Ectodermal cell (in vitro differentiated cells): ENCODE results near the gene MAPRE3.
"Not testable (repeated sequence)": the region's sequence is repeated elsewhere in the genome, so short reads cannot be mapped to it uniquely, and the experiment has no call there.

Source experiments
- H3K27ac ChIP-seq: 2 replicates; pipeline ENCODE4 v1.7.0; 2013; ENCODE audit warnings: mild to moderate bottlenecking, low read depth, low read length; ENCODE audit not compliant: insufficient read depth, poor library complexity, severe bottlenecking
- H3K27me3 ChIP-seq: 2 replicates; pipeline ENCODE4 v1.7.0; 2013; ENCODE audit warnings: mild to moderate bottlenecking, low read length; ENCODE audit not compliant: insufficient read depth, control insufficient read depth, poor library complexity, severe bottlenecking
- H3K36me3 ChIP-seq: one replicate; pipeline ENCODE4 v1.7.0; 2013; ENCODE audit warnings: low read length; ENCODE audit not compliant: control insufficient read depth, insufficient read depth
- H3K4me1 ChIP-seq: one replicate; pipeline ENCODE4 v1.7.0; 2013; ENCODE audit warnings: low read length; ENCODE audit not compliant: control insufficient read depth, insufficient read depth
- H3K4me3 ChIP-seq: 2 replicates; pipeline ENCODE4 v1.7.0; 2013; ENCODE audit warnings: low read depth, low read length, control low read depth; ENCODE audit not compliant: insufficient read depth
- H3K9me3 ChIP-seq: 2 replicates; pipeline ENCODE4 v1.7.0; 2013; ENCODE audit warnings: mild to moderate bottlenecking, low read length, moderate library complexity; ENCODE audit not compliant: control insufficient read depth
- WGBS, 2 experiments: methylation state at CpG; one replicate each; pipeline ENCODE4 v1.1.7; 2013; ENCODE audit warnings: missing lambda C conversion rate in 2 of 2; 5-methylcytosine and 5-hydroxymethylcytosine counted together

Gene MAPRE3

DNA sequence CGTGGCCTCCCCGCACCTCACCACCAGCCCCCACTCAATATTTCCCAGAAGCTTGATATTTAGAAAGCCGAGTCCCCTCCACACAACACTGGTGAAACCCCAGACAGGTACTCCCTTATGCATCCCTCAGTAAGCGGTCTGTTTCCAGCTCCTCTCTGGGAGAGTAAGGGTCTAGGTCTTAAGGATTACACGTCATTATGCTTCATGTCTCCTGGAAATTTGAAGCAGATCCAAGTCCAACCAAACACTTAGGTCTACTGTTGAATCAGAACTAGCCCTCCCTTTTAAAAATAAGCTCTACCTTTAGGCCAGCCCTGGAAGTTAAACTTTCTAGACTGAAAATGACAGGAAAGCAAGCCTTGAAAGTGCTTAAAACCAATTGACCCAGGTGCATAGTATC lies 102.5 kb downstream of the MAPRE3 start:
- Histone ChIP-seq H3K27ac (no peak overlapping the region), H3K36me3 (peaks cover 11% of the 10 kb centered on the region), H3K27me3 (no peaks in the 10 kb centered on the region), H3K4me1 (peaks cover 10% of the 10 kb centered on the region), H3K9me3 (no peaks in the 10 kb centered on the region), H3K4me3 (no peak overlapping the region)
- WGBS, 2 experiments, result 57 to 62% methylated on average over 5 of the region's 5 CpGs

DNA sequence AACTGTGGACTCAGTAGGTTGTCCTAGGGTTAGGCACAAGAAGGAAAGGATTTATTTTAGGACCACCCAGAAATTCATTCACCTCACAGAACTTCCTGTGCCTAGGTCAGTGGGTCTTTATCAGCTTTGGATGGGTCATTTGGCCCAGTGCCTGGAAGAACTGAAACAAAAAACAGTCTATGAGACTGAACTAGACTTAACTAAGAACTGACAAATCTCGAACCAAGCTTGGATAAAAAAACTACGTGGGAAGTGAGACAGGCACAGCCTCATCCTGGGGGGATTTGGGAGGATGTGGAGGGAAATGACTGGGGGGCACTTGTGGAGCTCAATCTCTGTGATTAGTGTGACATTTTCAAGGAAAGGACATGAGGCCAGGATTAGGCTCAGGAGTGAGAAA lies 103.3 kb downstream of the MAPRE3 start:
- H3K9me3 ChIP-seq, result no peaks in the 10 kb centered on the region
- H3K4me1 ChIP-seq, result peaks cover 14% of the 10 kb centered on the region
- no peak overlapping the region for H3K27ac ChIP-seq
- H3K4me3 ChIP-seq, result no peak overlapping the region
- peaks cover 5% of the 10 kb centered on the region for H3K36me3 ChIP-seq
- no peaks in the 10 kb centered on the region for H3K27me3 ChIP-seq
- WGBS, 2 experiments, result 92 to 95% methylated on average over 2 of the region's 2 CpGs

DNA sequence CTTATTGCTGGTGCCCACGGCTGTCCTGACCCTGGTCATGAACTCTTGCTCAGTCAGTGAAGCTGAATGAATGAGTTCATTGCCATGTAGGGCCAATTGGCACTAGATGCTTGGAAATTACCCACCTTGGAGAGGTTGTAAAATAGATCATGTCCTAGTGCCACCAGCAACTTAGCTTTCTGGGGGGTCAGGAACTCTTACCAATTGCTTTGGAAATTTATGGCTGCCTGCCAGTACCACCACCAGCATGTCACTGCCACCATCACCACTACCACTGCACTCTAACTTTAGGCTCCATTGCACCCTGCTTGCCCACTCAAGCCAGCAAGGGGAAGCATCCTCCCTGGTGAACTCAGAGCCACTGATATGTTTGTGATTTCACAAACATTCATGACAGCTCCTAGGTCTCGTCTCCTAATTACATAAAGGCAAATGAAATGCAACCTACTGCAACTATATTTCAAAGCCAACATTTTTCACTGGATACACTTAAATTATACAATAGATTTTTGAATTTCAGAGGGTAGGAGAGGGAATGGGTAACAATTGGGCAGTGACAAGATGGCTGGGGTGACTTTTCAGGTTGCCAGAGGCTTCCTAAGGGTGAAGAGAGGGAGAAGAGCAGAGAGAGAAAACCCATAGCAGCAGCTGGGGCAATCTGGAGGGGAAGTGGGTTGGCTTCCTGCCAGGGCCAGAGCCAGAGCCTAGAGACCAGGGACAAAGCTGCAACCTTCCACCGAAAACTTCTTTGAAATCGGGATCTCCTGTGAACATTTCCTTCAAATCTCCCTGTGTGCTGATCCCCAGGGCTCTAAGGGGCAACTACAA lies 104.5 kb downstream of the MAPRE3 start:
- WGBS, 2 experiments, result 91 to 94% methylated on average over 4 of the region's 4 CpGs
- no peaks in the 10 kb centered on the region for H3K36me3 ChIP-seq
- H3K27me3 ChIP-seq, result no peaks in the 10 kb centered on the region
- H3K27ac ChIP-seq, result no peak overlapping the region
- H3K9me3 ChIP-seq, result no peaks in the 10 kb centered on the region
- H3K4me3 ChIP-seq, result no peak overlapping the region
- H3K4me1 ChIP-seq, result peaks cover 19% of the 10 kb centered on the region

- not testable (repeated sequence) for H3K27ac ChIP-seq, H3K36me3 ChIP-seq
- WGBS, 2 experiments, result 92% methylated on average over 6 of the region's 6 CpGs
These were observed 105.1 kb downstream of the MAPRE3 start for GRCh38 chr2:27075566-27075871.

DNA sequence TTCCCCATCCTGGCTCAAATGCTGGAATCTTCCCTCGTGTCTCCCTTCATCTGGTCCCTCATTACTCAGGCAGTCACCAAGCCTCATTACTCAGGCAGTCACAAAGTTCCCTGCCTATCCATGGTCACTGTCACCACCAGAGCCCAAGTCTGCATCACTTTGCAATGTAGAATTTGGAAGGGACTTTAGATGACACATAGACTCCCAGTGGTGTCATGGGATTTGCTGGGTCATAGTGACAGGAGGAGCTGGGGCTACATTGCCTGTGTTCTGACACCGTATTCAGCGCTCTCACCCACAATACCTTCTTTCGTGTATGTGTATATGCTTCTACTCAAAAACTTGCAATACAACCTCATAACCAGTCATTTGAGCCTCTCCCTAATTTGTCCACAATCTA lies 105.9 kb downstream of the MAPRE3 start:
- no peaks in the 10 kb centered on the region for H3K27me3 ChIP-seq
- peaks cover 26% of the 10 kb centered on the region for H3K4me1 ChIP-seq
- no peak overlapping the region for H3K4me3 ChIP-seq
- WGBS, 2 experiments, result 89 to 92% methylated on average over 4 of the region's 4 CpGs
- no peaks in the 10 kb centered on the region for H3K9me3 ChIP-seq
- H3K36me3 ChIP-seq, result no peaks in the 10 kb centered on the region
- H3K27ac ChIP-seq, result no peak overlapping the region

More at GRCh38 chr2:27075566-27075871, 105.1 kb downstream of the MAPRE3 start:
- H3K27me3 ChIP-seq, H3K4me3 ChIP-seq, H3K9me3 ChIP-seq: not testable (repeated sequence)
- H3K4me1 ChIP-seq, result peaks cover 20% of the 10 kb centered on the region
